SK-N-SH treated with all-trans-retinoic acid at 6 μM for 48 hours (cell line): Measurements from ENCODE around the gene DNAJB1.

Experiments
- ATAC-seq: fragments of 200-7000 bp; cut with Tn5 transposase; 3 replicates; pipeline ENCODE4 v1.9.1; 2020; ENCODE audit warnings: mild to moderate bottlenecking, moderate library complexity
- BACH2 ChIP-seq: fragments of 250-450 bp; sonication (Bioruptor Pico); IDR thresholded peaks from 2 replicates; pipeline ENCODE4 v1.9.0; 2021; ENCODE audit warnings: mild to moderate bottlenecking, borderline replicate concordance
- CREB5 ChIP-seq: fragments of 250-450 bp; sonication (Bioruptor Pico); IDR thresholded peaks from 2 replicates; pipeline ENCODE4 v1.5.1; 2020; ENCODE audit warnings: low read depth, mild to moderate bottlenecking, moderate library complexity
- CSDC2 ChIP-seq: fragments of 250-450 bp; sonication (Bioruptor Pico); IDR thresholded peaks from 2 replicates; pipeline ENCODE4 v1.5.0; 2020; ENCODE audit warnings: mild to moderate bottlenecking, moderate library complexity
- ESRRG ChIP-seq: fragments of 250-450 bp; sonication (Bioruptor Pico); IDR thresholded peaks from 2 replicates; pipeline ENCODE4 v1.6.1; 2021; ENCODE audit warnings: mild to moderate bottlenecking
- GLIS3 ChIP-seq: fragments of 250-450 bp; sonication (Bioruptor Pico); IDR thresholded peaks from 2 replicates; pipeline ENCODE4 v1.5.0; 2020; ENCODE audit warnings: mild to moderate bottlenecking, moderate library complexity
- ISL1 ChIP-seq: fragments of 250-450 bp; sonication (Bioruptor Pico); IDR thresholded peaks from 2 replicates; pipeline ENCODE4 v2.1.2; 2022; ENCODE audit warnings: mild to moderate bottlenecking, moderate library complexity
- OSR1 ChIP-seq: fragments of 250-450 bp; sonication (Bioruptor Pico); IDR thresholded peaks from 2 replicates; pipeline ENCODE4 v1.8.0; 2022; ENCODE audit warnings: moderate library complexity, mild to moderate bottlenecking, inconsistent platforms
- PATZ1 ChIP-seq: fragments of 250-450 bp; sonication (Bioruptor Pico); IDR thresholded peaks from 2 replicates; pipeline ENCODE4 v1.8.0; 2020; ENCODE audit warnings: mild to moderate bottlenecking, moderate library complexity, borderline replicate concordance
- PPARA ChIP-seq: fragments of 250-450 bp; sonication (Bioruptor Pico); IDR thresholded peaks from 2 replicates; pipeline ENCODE4 v1.5.0; 2020; ENCODE audit warnings: mild to moderate bottlenecking, borderline replicate concordance
- RARB ChIP-seq: fragments of 250-450 bp; sonication (Bioruptor Pico); IDR thresholded peaks from 2 replicates; pipeline ENCODE4 v1.8.0; 2021; ENCODE audit warnings: mild to moderate bottlenecking, moderate library complexity
- SNAI2 ChIP-seq: fragments of 250-450 bp; sonication (Bioruptor Pico); IDR thresholded peaks from 2 replicates; pipeline ENCODE4 v1.5.0; 2020; ENCODE audit warnings: mild to moderate bottlenecking, moderate library complexity
- TCF4 ChIP-seq: fragments of 250-450 bp; sonication (Bioruptor Pico); IDR thresholded peaks from 2 replicates; pipeline ENCODE4 v1.8.0; 2021; ENCODE audit warnings: mild to moderate bottlenecking, moderate library complexity, borderline replicate concordance
- TOX ChIP-seq: fragments of 250-450 bp; sonication (Bioruptor Pico); IDR thresholded peaks from 2 replicates; pipeline ENCODE4 v1.8.0; 2021; ENCODE audit warnings: mild to moderate bottlenecking, moderate library complexity, borderline replicate concordance
- TSHZ2 ChIP-seq: fragments of 250-450 bp; sonication (Bioruptor Pico); IDR thresholded peaks from 2 replicates; pipeline ENCODE4 v1.5.0; 2020; ENCODE audit warnings: mild to moderate bottlenecking, moderate library complexity
- ZC3H10 ChIP-seq: fragments of 250-450 bp; sonication (Bioruptor Pico); IDR thresholded peaks from 2 replicates; pipeline ENCODE4 v1.5.1; 2021; ENCODE audit warnings: mild to moderate bottlenecking, moderate library complexity
- ZFP3 ChIP-seq: fragments of 250-450 bp; sonication (Bioruptor Pico); IDR thresholded peaks from 2 replicates; pipeline ENCODE4 v1.5.0; 2020; ENCODE audit warnings: mild to moderate bottlenecking, moderate library complexity
- ZFP30 ChIP-seq: fragments of 450-650 bp; formaldehyde crosslinking; IDR thresholded peaks from 2 replicates; pipeline ENCODE4 v1.5.0; 2022; ENCODE audit warnings: mild to moderate bottlenecking, moderate library complexity
- ZNF565 ChIP-seq: fragments of 450-650 bp; formaldehyde crosslinking; conservative IDR thresholded peaks from 2 replicates; pipeline ENCODE4 v1.5.0; 2020; ENCODE audit warnings: low read depth, mild to moderate bottlenecking, moderate library complexity
- ZNF70 ChIP-seq: fragments of 450-650 bp; formaldehyde crosslinking; IDR thresholded peaks from 2 replicates; pipeline ENCODE4 v1.5.0; 2020; ENCODE audit warnings: mild to moderate bottlenecking, moderate library complexity
- ZNF8 ChIP-seq: fragments of 450-650 bp; formaldehyde crosslinking; IDR thresholded peaks from 2 replicates; pipeline ENCODE4 v1.5.0; 2020; ENCODE audit warnings: mild to moderate bottlenecking, moderate library complexity
- TF ChIP-seq, protein P1 (sequence below): fragments of 250-450 bp; sonication (Bioruptor Pico); IDR thresholded peaks from 2 replicates; pipeline ENCODE4 v1.5.1; 2021; ENCODE audit warnings: mild to moderate bottlenecking, moderate library complexity
- TF ChIP-seq, protein P2 (sequence below): fragments of 250-450 bp; sonication (Bioruptor Pico); IDR thresholded peaks from 2 replicates; pipeline ENCODE4 v1.8.0; 2021; ENCODE audit warnings: low read depth, mild to moderate bottlenecking, moderate library complexity, borderline replicate concordance

Gene DNAJB1

DNA sequence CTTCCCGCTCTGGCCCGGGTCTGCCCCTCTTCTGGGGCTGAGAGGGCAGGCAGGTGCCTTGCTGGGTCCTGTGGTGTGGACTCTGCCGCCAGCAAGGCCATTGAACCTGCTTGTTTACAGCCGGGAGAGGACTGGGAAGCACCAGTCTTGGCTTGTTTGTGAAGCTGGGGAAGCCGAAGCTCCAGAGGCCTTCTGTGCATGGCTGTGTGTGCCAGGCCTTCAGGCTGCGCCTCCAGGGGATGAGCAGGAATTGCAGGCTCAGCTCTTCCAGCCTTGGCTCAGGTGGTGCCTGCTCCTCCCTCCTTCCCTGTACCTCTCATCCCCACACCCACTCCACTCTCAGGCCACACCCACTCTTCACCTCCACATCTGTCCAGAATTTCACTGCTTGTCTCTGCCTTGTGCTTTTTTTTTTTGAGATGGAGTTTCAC is 36.2 kb upstream of the DNAJB1 start:
- no peak for ATAC-seq
- TF ChIP-seq ZNF8 (CRISPR knock-in tag) (no peak), ZNF70 (no peak), PATZ1 (CRISPR knock-in tag) (no peak), TCF4 (CRISPR knock-in tag) (no peak), OSR1 (CRISPR knock-in tag) (no peak), ZC3H10 (CRISPR knock-in tag) (no peak), CSDC2 (CRISPR knock-in tag) (no peak), TSHZ2 (no peak), BACH2 (CRISPR knock-in tag) (no peak), CREB5 (CRISPR knock-in tag) (no peak), ZFP3 (CRISPR knock-in tag) (no peak), GLIS3 (no peak), ZNF565 (CRISPR knock-in tag) (no peak), SNAI2 (CRISPR knock-in tag) (no peak), ISL1 (no peak), ZFP30 (CRISPR knock-in tag) (no peak), RARB (CRISPR knock-in tag) (no peak), TOX (CRISPR knock-in tag) (no peak)
- TF ChIP-seq, protein P1, sequence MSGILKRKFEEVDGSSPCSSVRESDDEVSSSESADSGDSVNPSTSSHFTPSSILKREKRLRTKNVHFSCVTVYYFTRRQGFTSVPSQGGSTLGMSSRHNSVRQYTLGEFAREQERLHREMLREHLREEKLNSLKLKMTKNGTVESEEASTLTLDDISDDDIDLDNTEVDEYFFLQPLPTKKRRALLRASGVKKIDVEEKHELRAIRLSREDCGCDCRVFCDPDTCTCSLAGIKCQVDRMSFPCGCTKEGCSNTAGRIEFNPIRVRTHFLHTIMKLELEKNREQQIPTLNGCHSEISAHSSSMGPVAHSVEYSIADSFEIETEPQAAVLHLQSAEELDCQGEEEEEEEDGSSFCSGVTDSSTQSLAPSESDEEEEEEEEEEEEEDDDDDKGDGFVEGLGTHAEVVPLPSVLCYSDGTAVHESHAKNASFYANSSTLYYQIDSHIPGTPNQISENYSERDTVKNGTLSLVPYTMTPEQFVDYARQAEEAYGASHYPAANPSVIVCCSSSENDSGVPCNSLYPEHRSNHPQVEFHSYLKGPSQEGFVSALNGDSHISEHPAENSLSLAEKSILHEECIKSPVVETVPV (CRISPR knock-in tag), result no peak
- TF ChIP-seq, protein P2, sequence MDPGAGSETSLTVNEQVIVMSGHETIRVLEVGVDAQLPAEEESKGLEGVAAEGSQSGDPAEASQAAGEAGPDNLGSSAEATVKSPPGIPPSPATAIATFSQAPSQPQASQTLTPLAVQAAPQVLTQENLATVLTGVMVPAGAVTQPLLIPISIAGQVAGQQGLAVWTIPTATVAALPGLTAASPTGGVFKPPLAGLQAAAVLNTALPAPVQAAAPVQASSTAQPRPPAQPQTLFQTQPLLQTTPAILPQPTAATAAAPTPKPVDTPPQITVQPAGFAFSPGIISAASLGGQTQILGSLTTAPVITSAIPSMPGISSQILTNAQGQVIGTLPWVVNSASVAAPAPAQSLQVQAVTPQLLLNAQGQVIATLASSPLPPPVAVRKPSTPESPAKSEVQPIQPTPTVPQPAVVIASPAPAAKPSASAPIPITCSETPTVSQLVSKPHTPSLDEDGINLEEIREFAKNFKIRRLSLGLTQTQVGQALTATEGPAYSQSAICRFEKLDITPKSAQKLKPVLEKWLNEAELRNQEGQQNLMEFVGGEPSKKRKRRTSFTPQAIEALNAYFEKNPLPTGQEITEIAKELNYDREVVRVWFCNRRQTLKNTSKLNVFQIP, result no peak

- TF ChIP-seq ESRRG (CRISPR knock-in tag) (no peak), GLIS3 (no peak), ZFP3 (CRISPR knock-in tag) (no peak), RARB (CRISPR knock-in tag) (no peak), BACH2 (CRISPR knock-in tag) (no peak), TOX (CRISPR knock-in tag) (no peak), TSHZ2 (no peak), TCF4 (CRISPR knock-in tag) (no peak), ZC3H10 (CRISPR knock-in tag) (no peak), ZNF565 (CRISPR knock-in tag) (no peak), PPARA (no peak), ZFP30 (CRISPR knock-in tag) (no peak), ZNF70 (no peak), CSDC2 (CRISPR knock-in tag) (no peak)
- TF ChIP-seq, protein P2, result no peak
- TF ChIP-seq, protein P1 (CRISPR knock-in tag), result no peak
Observed at GRCh38 chr19:14553939-14554243, 35.7 kb upstream of the DNAJB1 start.

More at GRCh38 chr19:14553939-14554243, 35.7 kb upstream of the DNAJB1 start:
- no peak for ATAC-seq
